H1 (cell line): ENCODE data around the gene COL20A1. TPM values are rescaled to one million over a fixed set of nuclear protein-coding genes. Genes with fewer than 3 reads are reported as not detected.

ENCODE experiments used
- FOSL1 ChIP-seq: IDR thresholded peaks from 2 replicates; pipeline ENCODE4 v1.6.1; 2011; ENCODE audit warnings: mild to moderate bottlenecking, low read depth, low read length, moderate library complexity; ENCODE audit not compliant: insufficient read depth
- polyA plus RNA-seq, 7 experiments: library from polyadenylated mRNA; depleted of rRNA in 3 of 7; stranded (reverse) in 5 of 7; unstranded in 2 of 7; fragments of >200 nt in 5 of 7; fragments of 200-250 nt in 2 of 7; gene quantifications; 1 replicate in 5 of 7; 2 replicates in 1 of 7; 4 replicates in 1 of 7; pipeline versions ENCODE4 v1.2.1 to v1.2.3, GENCODE V29; 2011 to 2013; ENCODE audit warnings: missing spikeins in 2 of 7, mixed read lengths in 2 of 7
- total RNA-seq: library from RNA; stranded (reverse); fragmentation: NEBNext Ultra II Directional; extraction: Animal tissue kit (Norgen Biotek cat#: 25700); gene quantifications from 2 replicates; pipeline ENCODE4 v1.2.1, GENCODE V29; 2021

COL20A1 gene
- total and polyA plus RNA-seq, 2 of the 8 experiments (the other 6 are each of a cell fraction or from before 2014, with no cell fraction given) = 0.19 to 0.21 TPM

DNA sequence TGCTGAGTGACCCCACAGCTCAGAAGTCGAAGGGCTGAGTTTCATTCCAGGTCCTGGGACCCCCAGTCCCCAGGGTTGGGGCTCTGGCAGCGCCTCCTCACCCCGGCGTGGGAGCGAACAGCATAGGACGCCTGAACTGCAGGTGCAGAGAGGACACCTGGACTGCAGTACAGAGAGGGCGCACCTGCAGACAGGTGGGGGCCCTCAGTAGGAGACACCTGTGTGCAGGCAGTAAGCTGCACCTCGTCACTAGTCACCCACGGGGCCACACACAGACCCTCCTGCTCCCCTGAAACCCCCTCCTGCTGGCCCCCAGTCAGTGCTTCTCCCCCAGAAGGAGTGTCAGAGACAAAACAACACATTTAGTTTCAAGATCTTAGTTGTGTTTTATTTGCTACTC, 30.1 kb upstream of the COL20A1 start (continued):
- TF ChIP-seq FOSL1 = no peak
